ENCODE data around the gene SPATS2. TPM values are rescaled to one million over a fixed set of nuclear protein-coding genes. Genes with fewer than 3 reads are reported as not detected.
"Not testable (repeated sequence)": the region's sequence is repeated elsewhere in the genome, so short reads cannot be mapped to it uniquely, and the experiment has no call there.

SPATS2 gene
- total RNA-seq, result 10 to 100 TPM; 19.3 to 29.8 TPM
- polyA plus RNA-seq, result 10 to 100 TPM in 1 of 2 donors, 1 to 10 TPM in 1; 5.5 to 11.5 TPM
- long read RNA-seq, donor 1, partial matches to known transcripts, result 8 of 17 reads
- long read RNA-seq, donor 1, other reads (novel, unspliced or antisense), result 4 of 17 reads
- long read RNA-seq, donor 2, partial matches to known transcripts, result 4 of 14 reads
- long read RNA-seq, donor 2, other reads (novel, unspliced or antisense), result 6 of 14 reads

GRCh38 chr12:49367381-49368239 is at the start of gene SPATS2:
Gene SPATS2 (plus strand): TSS chr12:49367462. CDS start chr12:49461013, 93,551 bp downstream.
- intact Hi-C loops (cut with DNase I), result no loop called here
- ATAC-seq (ENCODE audit: low FRiP score) (peak; percentile 6), DNase-seq (peak; percentile 97 to 98)
- 1% methylated on average over 51 to 52 of the region's 52 CpGs for WGBS, 2 donors
- Histone ChIP-seq H3K4me3 (ENCODE audit: low read length in 2 of 2) (peak within 1 kb of the TSS; percentile 88 to 99), H3K9me3 (ENCODE audit: control insufficient read depth, low read length) (no peaks in the 10 kb centered on the region), H3K27ac (ENCODE audit: low read depth in 1 of 2, low read length in 2 of 2) (peak within 1 kb of the TSS; percentile 63 to 75), H3K27me3 (ENCODE audit: control insufficient read depth in 1 of 2, insufficient read depth in 2 of 2, low read length in 1 of 2) (no peaks in the 10 kb centered on the region), H3K36me3 (ENCODE audit: control insufficient read depth in 1 of 2, insufficient read depth in 2 of 2, low read length in 1 of 2) (no peaks in the 10 kb centered on the region), H3K4me1 (ENCODE audit: control insufficient read depth in 1 of 2, insufficient read depth in 2 of 2, low read length in 2 of 2) (peaks cover 0 to 4% of the 10 kb centered on the region in 2 donors)

DNA sequence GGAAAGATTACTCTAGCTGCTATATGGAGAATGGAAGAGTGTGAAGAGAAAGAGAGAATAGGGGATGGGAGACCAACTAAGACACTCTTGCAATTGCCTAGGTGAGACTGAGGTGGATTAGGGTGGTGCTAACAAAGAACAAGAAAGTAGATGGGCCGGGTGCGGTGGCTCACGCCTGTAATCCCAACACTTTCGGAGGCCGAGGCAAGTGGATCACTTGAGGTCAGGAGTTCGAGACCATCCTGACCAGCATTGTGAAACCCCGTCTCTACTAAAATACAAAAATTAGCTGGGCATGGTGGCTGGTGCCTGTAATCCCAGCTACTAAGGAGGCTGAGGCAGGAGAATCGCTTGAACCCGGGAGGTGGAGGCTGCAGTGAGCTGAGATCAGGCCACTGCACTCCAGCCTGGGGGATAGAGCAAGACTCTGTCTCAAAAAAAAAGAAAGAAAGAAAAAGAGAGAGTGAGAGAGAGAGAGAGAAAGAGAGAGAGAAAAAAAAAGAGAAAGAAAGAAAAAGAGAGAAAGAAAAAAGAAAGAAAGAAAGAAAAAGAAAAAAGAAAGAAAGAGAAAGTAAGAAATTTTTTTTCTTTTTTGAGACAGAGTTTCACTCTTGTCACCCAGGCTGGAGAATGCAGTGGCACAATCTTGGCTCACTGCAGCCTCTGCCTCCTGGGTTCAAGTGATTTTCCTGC is 46.7 kb upstream of the SPATS2 start:
- H3K27ac ChIP-seq (ENCODE audit: low read depth in 1 of 2, low read length in 2 of 2); H3K4me3 ChIP-seq (ENCODE audit: low read length in 2 of 2); H3K9me3 ChIP-seq (ENCODE audit: control insufficient read depth, low read length); H3K27me3 ChIP-seq (ENCODE audit: control insufficient read depth in 1 of 2, insufficient read depth in 2 of 2, low read length in 1 of 2); intact Hi-C loops (cut with DNase I); H3K4me1 ChIP-seq (ENCODE audit: control insufficient read depth in 1 of 2, insufficient read depth in 2 of 2, low read length in 2 of 2); ATAC-seq (ENCODE audit: low FRiP score); H3K36me3 ChIP-seq (ENCODE audit: control insufficient read depth in 1 of 2, insufficient read depth in 2 of 2, low read length in 1 of 2): not testable (repeated sequence)
- peak in 1 of 2 donors; percentile 54 for DNase-seq
- WGBS, 2 donors, result 92% methylated on average over 9 of the region's 9 CpGs

DNA sequence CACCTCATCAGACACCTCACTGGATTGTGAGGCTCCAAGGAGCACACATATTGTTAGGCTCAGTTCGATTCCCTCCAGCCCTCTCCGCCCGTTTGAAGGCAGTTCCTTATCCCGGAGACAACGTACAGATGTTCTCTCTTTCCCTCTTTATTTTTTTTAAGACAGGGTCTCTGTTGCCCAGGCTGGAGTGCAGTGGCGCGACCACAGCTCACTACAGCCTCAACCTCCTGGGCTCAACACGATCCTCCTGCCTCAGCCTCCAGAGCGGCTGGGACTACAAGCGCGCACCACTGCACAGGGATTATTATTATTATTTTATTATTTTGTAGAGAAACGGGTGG is 44.9 kb upstream of the SPATS2 start:
- DNase-seq (no peak), ATAC-seq (ENCODE audit: low FRiP score) (no peak)
- intact Hi-C loops (cut with DNase I), result no loop called here
- H3K36me3 ChIP-seq (ENCODE audit: control insufficient read depth in 1 of 2, insufficient read depth in 2 of 2, low read length in 1 of 2), result no peaks in the 10 kb centered on the region
- 36 to 37% methylated on average over 12 of the region's 12 CpGs for WGBS, 2 donors
- no peak overlapping the region for H3K27ac ChIP-seq (ENCODE audit: low read depth in 1 of 2, low read length in 2 of 2)
- H3K4me3 ChIP-seq (ENCODE audit: low read length in 2 of 2), result peak overlapping the region; percentile 51 to 85
- H3K4me1 ChIP-seq (ENCODE audit: control insufficient read depth in 1 of 2, insufficient read depth in 2 of 2, low read length in 2 of 2), result no peaks in the 10 kb centered on the region
- no peaks in the 10 kb centered on the region for H3K27me3 ChIP-seq (ENCODE audit: control insufficient read depth in 1 of 2, insufficient read depth in 2 of 2, low read length in 1 of 2)
- no peaks in the 10 kb centered on the region for H3K9me3 ChIP-seq (ENCODE audit: control insufficient read depth, low read length)

DNA sequence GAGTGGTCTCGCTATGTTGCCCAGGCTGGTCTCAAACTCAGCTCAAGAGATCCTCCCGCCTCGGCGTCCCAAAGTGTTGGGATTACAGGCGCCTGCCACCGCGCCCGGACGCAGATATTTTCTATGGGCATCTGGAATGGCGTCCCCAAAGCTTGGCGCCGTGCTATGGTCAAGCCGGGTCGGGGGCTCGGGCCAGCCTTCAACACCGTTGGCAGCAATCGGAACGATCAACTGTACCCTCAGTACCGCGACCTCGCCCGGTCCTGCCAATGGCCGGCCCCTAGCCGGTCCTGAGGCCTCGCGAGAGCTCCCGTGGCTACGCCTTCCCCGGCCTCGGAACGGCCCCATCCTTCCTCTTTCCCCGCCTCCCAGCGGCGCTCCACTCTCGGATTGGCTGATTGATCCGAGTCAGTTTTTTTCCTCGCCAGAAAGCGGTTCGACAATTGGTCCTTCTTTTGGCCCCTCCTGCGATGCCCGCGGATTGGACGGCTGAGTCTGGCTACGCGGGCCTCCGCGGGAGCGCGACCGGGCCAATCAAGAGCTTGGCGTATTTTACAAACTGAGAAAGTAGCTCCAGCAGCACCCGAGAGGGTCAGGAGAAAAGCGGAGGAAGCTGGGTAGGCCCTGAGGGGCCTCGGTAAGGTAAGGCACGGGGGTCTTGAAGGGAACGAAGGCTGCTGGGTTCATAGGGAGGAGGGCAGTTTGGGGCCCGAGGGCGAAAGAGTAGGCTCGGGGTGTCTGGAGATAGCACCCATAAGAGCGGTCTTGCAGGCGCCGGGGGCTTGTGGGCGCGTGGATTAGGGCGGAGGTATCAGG is 44.3 kb upstream of the SPATS2 start, which contains the start of gene TROAP:
Gene TROAP, plus strand, starts transcription at position 548 of the 816 bp plus-strand sequence. CDS start 354 bp downstream, outside the sequence.
- intact Hi-C loops (cut with DNase I), result no loop called here
- no peak within 1 kb of the TSS for H3K27ac ChIP-seq (ENCODE audit: low read depth in 1 of 2, low read length in 2 of 2)
- no peaks in the 10 kb centered on the region for H3K36me3 ChIP-seq (ENCODE audit: control insufficient read depth in 1 of 2, insufficient read depth in 2 of 2, low read length in 1 of 2)
- DNase-seq, result peak; percentile 99
- no peaks in the 10 kb centered on the region for H3K27me3 ChIP-seq (ENCODE audit: control insufficient read depth in 1 of 2, insufficient read depth in 2 of 2, low read length in 1 of 2)
- H3K4me1 ChIP-seq (ENCODE audit: control insufficient read depth in 1 of 2, insufficient read depth in 2 of 2, low read length in 2 of 2), result no peaks in the 10 kb centered on the region
- peak; percentile 100 for ATAC-seq (ENCODE audit: low FRiP score)
- WGBS, 2 donors, result 0% methylated on average over 65 of the region's 65 CpGs
- H3K9me3 ChIP-seq (ENCODE audit: control insufficient read depth, low read length), result no peaks in the 10 kb centered on the region
- peak within 1 kb of the TSS; percentile 51 to 85 for H3K4me3 ChIP-seq (ENCODE audit: low read length in 2 of 2)

GRCh38 chr12:49323524-49324097 is 43.7 kb upstream of the SPATS2 start:
- no peak overlapping the region for H3K27ac ChIP-seq (ENCODE audit: low read depth in 1 of 2, low read length in 2 of 2)
- intact Hi-C loops (cut with DNase I), result no loop called here
- no peak overlapping the region for H3K4me3 ChIP-seq (ENCODE audit: low read length in 2 of 2)
- no peaks in the 10 kb centered on the region for H3K9me3 ChIP-seq (ENCODE audit: control insufficient read depth, low read length)
- 10% methylated on average over 19 of the region's 19 CpGs for WGBS, 2 donors
- H3K27me3 ChIP-seq (ENCODE audit: control insufficient read depth in 1 of 2, insufficient read depth in 2 of 2, low read length in 1 of 2), result no peaks in the 10 kb centered on the region
- H3K36me3 ChIP-seq (ENCODE audit: control insufficient read depth in 1 of 2, insufficient read depth in 2 of 2, low read length in 1 of 2), result no peaks in the 10 kb centered on the region
- ATAC-seq (ENCODE audit: low FRiP score) (no peak), DNase-seq (peak in 1 of 2 donors; percentile 57)
- no peaks in the 10 kb centered on the region for H3K4me1 ChIP-seq (ENCODE audit: control insufficient read depth in 1 of 2, insufficient read depth in 2 of 2, low read length in 2 of 2)

DNA sequence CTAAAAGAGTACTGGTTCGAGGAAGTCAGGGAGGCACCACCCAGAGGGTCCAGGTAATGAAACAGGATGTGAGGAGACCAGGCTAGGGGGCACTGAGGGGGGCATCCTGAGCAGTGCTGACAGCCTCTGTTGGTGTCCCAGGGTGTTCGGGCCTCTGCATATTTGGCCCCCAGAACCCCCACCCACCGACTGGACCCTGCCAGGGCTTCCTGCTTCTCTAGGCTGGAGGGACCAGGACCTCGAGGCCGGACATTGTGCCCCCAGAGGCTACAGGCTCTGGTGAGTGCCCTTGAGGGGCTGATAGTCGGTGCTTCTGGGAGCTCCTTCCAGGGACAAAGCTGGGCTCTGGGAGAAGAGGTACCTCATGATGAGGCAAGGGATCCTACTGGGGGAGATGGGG is 41.7 kb upstream of the SPATS2 start:
- H3K9me3 ChIP-seq (ENCODE audit: control insufficient read depth, low read length), result no peaks in the 10 kb centered on the region
- H3K27ac ChIP-seq (ENCODE audit: low read depth in 1 of 2, low read length in 2 of 2), result no peak overlapping the region
- intact Hi-C loops (cut with DNase I), result no loop called here
- no peaks in the 10 kb centered on the region for H3K27me3 ChIP-seq (ENCODE audit: control insufficient read depth in 1 of 2, insufficient read depth in 2 of 2, low read length in 1 of 2)
- no peaks in the 10 kb centered on the region for H3K36me3 ChIP-seq (ENCODE audit: control insufficient read depth in 1 of 2, insufficient read depth in 2 of 2, low read length in 1 of 2)
- H3K4me1 ChIP-seq (ENCODE audit: control insufficient read depth in 1 of 2, insufficient read depth in 2 of 2, low read length in 2 of 2), result no peaks in the 10 kb centered on the region
- H3K4me3 ChIP-seq (ENCODE audit: low read length in 2 of 2), result no peak overlapping the region
- ATAC-seq (ENCODE audit: low FRiP score) (no peak), DNase-seq (peak in 1 of 2 donors; percentile 66)
- WGBS, 2 donors, result 94 to 97% methylated on average over 6 of the region's 6 CpGs

DNA sequence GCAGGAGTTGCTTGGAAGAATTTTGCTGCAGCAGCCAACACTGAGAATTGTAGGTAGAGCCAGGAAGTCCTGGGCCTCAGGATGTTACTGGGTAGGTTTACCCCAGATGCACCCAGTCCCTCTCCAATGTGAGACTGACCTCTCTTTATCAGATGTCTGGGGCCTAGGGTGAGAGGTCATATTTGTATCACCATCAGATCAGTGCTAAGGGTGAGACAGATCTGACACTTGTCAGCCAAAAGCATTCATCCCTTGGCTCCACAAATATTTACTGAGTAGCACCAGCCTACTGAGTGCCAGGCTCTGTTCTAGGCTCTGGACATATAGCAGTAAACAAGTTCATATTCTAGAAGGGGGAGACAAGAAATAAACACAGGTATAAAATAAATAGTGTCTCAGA is 39.9 kb upstream of the SPATS2 start:
- DNase-seq, result no peak

DNA sequence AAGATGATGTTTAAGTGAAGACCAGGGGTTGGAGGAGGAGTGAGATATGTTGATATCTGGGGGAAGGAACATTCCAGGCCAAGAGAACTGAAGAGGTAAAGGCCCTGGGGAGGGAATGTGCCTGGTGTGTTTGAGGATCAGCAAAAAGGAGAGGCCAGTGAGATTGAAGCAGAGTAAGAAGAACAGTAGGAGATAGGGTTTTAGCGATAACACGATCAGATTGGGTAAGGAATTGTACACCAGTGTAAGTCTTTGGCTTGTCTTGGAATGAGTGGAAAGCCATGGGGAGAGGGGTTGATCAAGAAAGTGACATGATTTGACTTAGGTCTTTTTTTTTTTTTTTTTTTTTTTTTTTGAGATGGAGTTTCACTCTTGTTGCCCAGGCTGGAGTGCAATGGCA is 39.4 kb upstream of the SPATS2 start:
- WGBS, 2 donors, result 93 to 94% methylated on average over 2 of the region's 2 CpGs
- intact Hi-C loops (cut with DNase I), result no loop called here
- Histone ChIP-seq H3K4me3 (ENCODE audit: low read length in 2 of 2) (no peak overlapping the region), H3K9me3 (ENCODE audit: control insufficient read depth, low read length) (no peaks in the 10 kb centered on the region), H3K4me1 (ENCODE audit: control insufficient read depth in 1 of 2, insufficient read depth in 2 of 2, low read length in 2 of 2) (no peaks in the 10 kb centered on the region), H3K27ac (ENCODE audit: low read depth in 1 of 2, low read length in 2 of 2) (no peak overlapping the region), H3K36me3 (ENCODE audit: control insufficient read depth in 1 of 2, insufficient read depth in 2 of 2, low read length in 1 of 2) (no peaks in the 10 kb centered on the region), H3K27me3 (ENCODE audit: control insufficient read depth in 1 of 2, insufficient read depth in 2 of 2, low read length in 1 of 2) (no peaks in the 10 kb centered on the region)
- ATAC-seq (ENCODE audit: low FRiP score) (no peak), DNase-seq (no peak)

More for the DNA sequence above, 39.9 kb upstream of the SPATS2 start:
- no peaks in the 10 kb centered on the region for H3K36me3 ChIP-seq (ENCODE audit: control insufficient read depth in 1 of 2, insufficient read depth in 2 of 2, low read length in 1 of 2)
- no peak for ATAC-seq (ENCODE audit: low FRiP score)
- intact Hi-C loops (cut with DNase I), result no loop called here
- H3K4me3 ChIP-seq (ENCODE audit: low read length in 2 of 2), result no peak overlapping the region
- no peak overlapping the region for H3K27ac ChIP-seq (ENCODE audit: low read depth in 1 of 2, low read length in 2 of 2)
- H3K9me3 ChIP-seq (ENCODE audit: control insufficient read depth, low read length), result no peaks in the 10 kb centered on the region
- no peaks in the 10 kb centered on the region for H3K4me1 ChIP-seq (ENCODE audit: control insufficient read depth in 1 of 2, insufficient read depth in 2 of 2, low read length in 2 of 2)
- H3K27me3 ChIP-seq (ENCODE audit: control insufficient read depth in 1 of 2, insufficient read depth in 2 of 2, low read length in 1 of 2), result no peaks in the 10 kb centered on the region

All from aorta (tissue), 5 donors.